Lung (tissue), 12 donors: ENCODE measurements around the gene SURF6. TPM values are rescaled to one million over a fixed set of nuclear protein-coding genes. Genes with fewer than 3 reads are reported as not detected.

ENCODE experiments used
- ATAC-seq: fragments of 200-7000 bp; cut with Tn5 transposase; one replicate; pipeline ENCODE4 v1.9.1; 2020; ENCODE audit warnings: moderate number of reproducible peaks; ENCODE audit not compliant: insufficient read depth, low FRiP score
- DNase-seq, 3 donors: peaks; one replicate each; pipeline ENCODE4 v3.0.0-alpha.2; 2013 to 2017
- H3K27ac ChIP-seq, 2 donors: one replicate each; pipeline ENCODE4 v1.5.1; 2013; ENCODE audit warnings: mild to moderate bottlenecking in 2 of 2, moderate library complexity in 2 of 2, control low read depth in 1 of 2, inconsistent platforms in 1 of 2, low read depth in 1 of 2, low read length in 1 of 2
- H3K27me3 ChIP-seq, 3 donors: one replicate each; pipeline ENCODE4 v1.5.1; 2013; ENCODE audit warnings: low read length in 2 of 3; ENCODE audit not compliant: control insufficient read depth in 3 of 3, insufficient read depth in 3 of 3
- H3K36me3 ChIP-seq, 4 donors: one replicate each; pipeline ENCODE4 v1.5.1; 2013; ENCODE audit warnings: low read length in 4 of 4, mild to moderate bottlenecking in 1 of 4, moderate library complexity in 1 of 4; ENCODE audit not compliant: control insufficient read depth in 4 of 4, insufficient read depth in 4 of 4
- H3K4me1 ChIP-seq, 5 donors: one replicate each; pipeline ENCODE4 v1.5.1; 2013; ENCODE audit warnings: low read length in 5 of 5, mild to moderate bottlenecking in 2 of 5, moderate library complexity in 1 of 5; ENCODE audit not compliant: control insufficient read depth in 5 of 5, insufficient read depth in 5 of 5
- H3K4me3 ChIP-seq: one replicate; pipeline ENCODE4 v1.5.1; 2013; ENCODE audit warnings: mild to moderate bottlenecking, control low read depth, moderate library complexity
- H3K9ac ChIP-seq, 2 donors: one replicate each; pipeline ENCODE4 v1.5.1; 2013; ENCODE audit warnings: low read length in 2 of 2, control low read depth in 1 of 2; ENCODE audit not compliant: insufficient read depth in 1 of 2
- H3K9me3 ChIP-seq, 4 donors: one replicate each; pipeline ENCODE4 v1.5.1; 2013; ENCODE audit warnings: low read length in 3 of 4, mild to moderate bottlenecking in 1 of 4, moderate library complexity in 1 of 4; ENCODE audit not compliant: control insufficient read depth in 4 of 4, insufficient read depth in 3 of 4
- WGBS, 2 donors: extraction: QIAGEN DNeasy Blood & Tissue Kit; methylation state at CpG; one replicate each; pipeline ENCODE4 v1.1.7; 2013; 5-methylcytosine and 5-hydroxymethylcytosine counted together
- polyA plus RNA-seq, 2 donors: library from polyadenylated mRNA; stranded (reverse); fragments of 200-250 nt; gene quantifications; one replicate each; pipeline ENCODE4 v1.2.1, GENCODE V29; 2013
- total RNA-seq, 2 donors: library from RNA; depleted of rRNA in 1 of 2; stranded (reverse); fragments of >200 nt in 1 of 2; gene quantifications; one replicate each; pipeline ENCODE4 v1.2.1, GENCODE V29; 2014 to 2021
- TF ChIP-seq, protein P1 (sequence below): IDR thresholded peaks from 2 replicates; pipeline ENCODE4 v1.5.1; 2012; ENCODE audit warnings: mild to moderate bottlenecking; ENCODE audit errors: control extremely low read depth, extremely low read depth
- donor health status: control.
- donor health status: control.
- donor health status: Bipolar disorder and iron deficiency.
- donor health status: healthy.
- donor health status: DM: yes; HTN: yes; CAD: no.

The SURF6 gene
- total and polyA plus RNA-seq, 4 donors, result 13.7 to 25.6 (median 23.8) TPM

DNA sequence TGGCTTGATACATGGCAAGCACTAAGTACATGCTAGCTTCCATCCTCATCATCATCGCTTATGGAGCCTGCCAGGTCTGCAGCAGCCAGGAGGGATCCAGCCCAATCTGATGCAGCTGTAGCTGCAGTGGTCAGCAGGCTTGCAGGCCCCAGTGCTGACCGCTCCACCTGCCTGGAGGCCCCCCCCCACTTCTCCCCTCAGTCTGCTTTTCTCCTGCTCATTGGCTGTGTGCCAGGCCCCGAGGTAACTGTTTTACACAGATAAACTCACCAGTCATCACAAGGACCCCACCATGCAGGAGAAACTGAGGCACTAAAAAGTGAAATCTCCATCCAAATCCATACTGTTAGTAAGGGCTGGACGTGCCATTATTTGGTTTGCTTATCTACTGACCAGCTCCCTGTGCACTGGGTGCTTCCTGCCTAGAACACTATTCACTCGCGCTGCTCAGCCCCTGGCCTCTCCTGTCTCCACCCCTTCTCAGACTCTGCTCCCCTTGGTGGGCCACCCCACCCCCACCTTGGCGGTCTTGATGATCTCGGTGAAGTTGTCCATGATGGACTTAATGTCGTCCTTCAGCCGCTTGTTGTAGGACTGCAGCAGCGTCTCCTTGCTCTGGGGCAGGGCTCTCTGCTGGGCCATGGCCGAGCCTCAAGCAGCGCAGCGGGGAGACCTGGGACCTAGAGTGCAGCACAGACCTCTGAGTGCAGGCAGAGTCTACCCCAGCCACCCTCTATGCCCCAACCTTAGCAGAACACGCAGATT, 10.2 kb upstream of the SURF6 start:
- ATAC-seq (no peak), DNase-seq (no peak)
- no peak overlapping the region for H3K9ac ChIP-seq
- no peaks in the 10 kb centered on the region for H3K9me3 ChIP-seq
- TF ChIP-seq, protein P1, sequence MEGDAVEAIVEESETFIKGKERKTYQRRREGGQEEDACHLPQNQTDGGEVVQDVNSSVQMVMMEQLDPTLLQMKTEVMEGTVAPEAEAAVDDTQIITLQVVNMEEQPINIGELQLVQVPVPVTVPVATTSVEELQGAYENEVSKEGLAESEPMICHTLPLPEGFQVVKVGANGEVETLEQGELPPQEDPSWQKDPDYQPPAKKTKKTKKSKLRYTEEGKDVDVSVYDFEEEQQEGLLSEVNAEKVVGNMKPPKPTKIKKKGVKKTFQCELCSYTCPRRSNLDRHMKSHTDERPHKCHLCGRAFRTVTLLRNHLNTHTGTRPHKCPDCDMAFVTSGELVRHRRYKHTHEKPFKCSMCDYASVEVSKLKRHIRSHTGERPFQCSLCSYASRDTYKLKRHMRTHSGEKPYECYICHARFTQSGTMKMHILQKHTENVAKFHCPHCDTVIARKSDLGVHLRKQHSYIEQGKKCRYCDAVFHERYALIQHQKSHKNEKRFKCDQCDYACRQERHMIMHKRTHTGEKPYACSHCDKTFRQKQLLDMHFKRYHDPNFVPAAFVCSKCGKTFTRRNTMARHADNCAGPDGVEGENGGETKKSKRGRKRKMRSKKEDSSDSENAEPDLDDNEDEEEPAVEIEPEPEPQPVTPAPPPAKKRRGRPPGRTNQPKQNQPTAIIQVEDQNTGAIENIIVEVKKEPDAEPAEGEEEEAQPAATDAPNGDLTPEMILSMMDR, result no peak
- peaks cover 12 to 71% (median 52%) of the 10 kb centered on the region in 4 donors for H3K36me3 ChIP-seq
- peaks cover 0 to 23% (median 12%) of the 10 kb centered on the region in 5 donors for H3K4me1 ChIP-seq
- peak overlapping the region in 1 of 2 donors; percentile 8 for H3K27ac ChIP-seq
- peak overlapping the region; percentile 86 for H3K4me3 ChIP-seq
- H3K27me3 ChIP-seq, result no peaks in the 10 kb centered on the region
- 76 to 81% methylated on average over 15 of the region's 15 CpGs for WGBS, 2 donors

DNA sequence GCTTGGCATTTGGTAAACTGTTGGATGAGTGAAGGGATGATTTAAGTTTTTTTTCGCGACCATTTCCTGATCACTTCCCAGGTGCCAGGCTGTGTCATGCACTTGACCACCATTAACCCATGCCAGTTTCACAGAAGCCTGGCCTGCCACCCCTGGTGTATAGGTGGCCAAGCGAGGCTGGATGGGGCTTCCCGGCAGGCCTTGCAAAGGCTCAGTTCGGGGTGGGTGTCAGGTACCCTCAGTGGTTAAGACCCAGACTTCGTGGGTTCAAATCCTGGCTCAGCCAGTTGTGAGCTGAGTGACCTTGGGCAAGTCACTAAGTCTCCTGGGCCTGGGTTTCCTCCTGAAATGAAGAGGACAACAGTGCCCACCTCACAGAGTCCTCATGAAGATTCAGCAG, 9.6 kb upstream of the SURF6 start:
- DNase-seq, result no peak
- peaks cover 7 to 65% (median 48%) of the 10 kb centered on the region in 4 donors for H3K36me3 ChIP-seq
- H3K4me3 ChIP-seq, result no peak overlapping the region
- peaks cover 0 to 23% (median 12%) of the 10 kb centered on the region in 5 donors for H3K4me1 ChIP-seq
- H3K9ac ChIP-seq, result no peak overlapping the region
- TF ChIP-seq, protein P1, result no peak
- H3K27ac ChIP-seq, result no peak overlapping the region
- H3K9me3 ChIP-seq, result no peaks in the 10 kb centered on the region
- ATAC-seq, result no peak
- 94 to 96% methylated on average over 6 of the region's 6 CpGs for WGBS, 2 donors
- H3K27me3 ChIP-seq, result no peaks in the 10 kb centered on the region

GRCh38 chr9:133344979-133345378, 9.0 kb upstream of the SURF6 start:
- no peak for DNase-seq
- H3K4me3 ChIP-seq, result no peak overlapping the region
- 95 to 99% methylated on average over 12 of the region's 12 CpGs for WGBS, 2 donors
- peaks cover 1 to 60% (median 47%) of the 10 kb centered on the region in 4 donors for H3K36me3 ChIP-seq
- no peak overlapping the region for H3K27ac ChIP-seq
- H3K27me3 ChIP-seq, result no peaks in the 10 kb centered on the region
- TF ChIP-seq, protein P1, result no peak
- ATAC-seq, result no peak
- H3K9me3 ChIP-seq, result no peaks in the 10 kb centered on the region
- no peak overlapping the region for H3K9ac ChIP-seq
- peaks cover 0 to 23% (median 12%) of the 10 kb centered on the region in 5 donors for H3K4me1 ChIP-seq
